ENCODE measurements around the gene PSMD13.

Gene PSMD13

DNA sequence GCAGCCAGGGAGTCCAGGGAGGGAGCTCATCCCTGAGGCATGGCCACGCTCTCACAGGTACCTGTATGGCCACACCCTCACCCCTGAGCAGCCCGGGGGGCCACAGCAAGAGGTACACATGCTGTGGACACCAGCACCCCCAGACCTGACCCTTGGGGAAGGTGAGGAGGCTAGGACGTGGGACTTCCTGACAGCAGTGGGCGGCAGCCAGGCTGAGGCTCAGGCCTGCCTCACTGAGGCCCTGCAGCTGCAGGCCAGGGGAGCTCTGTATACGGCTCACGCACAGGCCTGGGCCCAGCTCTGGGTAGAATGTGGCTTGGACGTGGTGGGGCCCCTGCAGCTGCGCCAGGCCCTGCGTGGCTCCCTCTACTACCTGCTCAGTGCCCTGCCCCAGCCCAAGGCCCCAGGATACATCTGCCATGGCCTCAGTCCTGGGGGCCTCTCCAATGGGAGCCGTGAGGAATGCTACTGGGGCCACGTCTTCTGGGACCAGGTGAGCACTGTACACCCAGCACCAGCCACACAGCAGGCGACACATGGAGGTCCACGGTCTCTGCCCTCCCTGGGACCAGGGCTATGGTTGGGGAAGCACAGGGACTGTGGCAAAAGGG is 54.0 kb downstream of the PSMD13 start:
- DNase-seq: peak; percentile 10

DNA sequence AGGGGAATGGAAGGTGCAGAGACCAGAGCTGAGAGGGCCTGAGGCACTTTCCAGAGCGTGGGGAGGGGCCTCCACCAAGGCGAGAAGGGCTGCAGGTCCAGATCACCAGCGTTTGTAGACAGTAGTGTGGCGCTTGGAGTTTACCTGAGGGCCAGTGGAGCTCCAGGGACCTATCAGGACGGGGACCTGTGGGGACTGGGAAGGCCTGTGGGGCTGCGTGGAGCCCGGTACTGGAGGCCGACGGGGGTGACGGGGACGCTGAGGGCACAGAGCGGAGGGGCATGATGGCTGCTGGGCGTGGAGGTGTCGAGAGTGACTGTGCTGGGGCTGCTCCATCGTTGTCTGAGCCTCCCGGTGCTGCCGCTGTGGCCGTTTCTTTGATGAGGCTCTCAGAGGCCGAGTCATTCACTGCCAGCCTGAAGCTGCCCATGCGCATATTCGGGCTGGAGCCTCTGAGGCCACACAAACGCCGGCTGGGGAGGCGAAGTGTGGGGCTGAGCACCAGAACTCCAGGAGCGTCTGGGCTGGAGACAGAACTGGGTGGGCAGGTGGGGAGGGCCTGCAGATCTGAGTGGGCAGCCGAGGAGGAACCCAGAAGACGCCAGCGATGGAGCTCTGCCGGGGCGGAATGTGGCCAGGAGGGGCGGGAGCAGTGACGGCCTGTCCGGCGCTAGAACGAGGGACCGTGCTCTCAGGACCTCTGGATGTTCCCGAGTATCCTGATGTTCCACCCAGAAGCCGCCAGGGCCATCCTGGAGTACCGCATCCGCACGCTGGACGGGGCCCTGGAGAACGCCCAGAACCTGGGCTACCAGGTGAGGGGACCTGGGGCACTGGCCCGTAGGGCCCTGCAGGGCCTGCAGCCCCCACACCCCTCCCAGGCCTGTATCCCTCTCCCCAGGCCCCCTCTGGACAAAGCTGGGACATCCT is 54.8 kb downstream of the PSMD13 start:
- peak; percentile 14 for DNase-seq

DNA sequence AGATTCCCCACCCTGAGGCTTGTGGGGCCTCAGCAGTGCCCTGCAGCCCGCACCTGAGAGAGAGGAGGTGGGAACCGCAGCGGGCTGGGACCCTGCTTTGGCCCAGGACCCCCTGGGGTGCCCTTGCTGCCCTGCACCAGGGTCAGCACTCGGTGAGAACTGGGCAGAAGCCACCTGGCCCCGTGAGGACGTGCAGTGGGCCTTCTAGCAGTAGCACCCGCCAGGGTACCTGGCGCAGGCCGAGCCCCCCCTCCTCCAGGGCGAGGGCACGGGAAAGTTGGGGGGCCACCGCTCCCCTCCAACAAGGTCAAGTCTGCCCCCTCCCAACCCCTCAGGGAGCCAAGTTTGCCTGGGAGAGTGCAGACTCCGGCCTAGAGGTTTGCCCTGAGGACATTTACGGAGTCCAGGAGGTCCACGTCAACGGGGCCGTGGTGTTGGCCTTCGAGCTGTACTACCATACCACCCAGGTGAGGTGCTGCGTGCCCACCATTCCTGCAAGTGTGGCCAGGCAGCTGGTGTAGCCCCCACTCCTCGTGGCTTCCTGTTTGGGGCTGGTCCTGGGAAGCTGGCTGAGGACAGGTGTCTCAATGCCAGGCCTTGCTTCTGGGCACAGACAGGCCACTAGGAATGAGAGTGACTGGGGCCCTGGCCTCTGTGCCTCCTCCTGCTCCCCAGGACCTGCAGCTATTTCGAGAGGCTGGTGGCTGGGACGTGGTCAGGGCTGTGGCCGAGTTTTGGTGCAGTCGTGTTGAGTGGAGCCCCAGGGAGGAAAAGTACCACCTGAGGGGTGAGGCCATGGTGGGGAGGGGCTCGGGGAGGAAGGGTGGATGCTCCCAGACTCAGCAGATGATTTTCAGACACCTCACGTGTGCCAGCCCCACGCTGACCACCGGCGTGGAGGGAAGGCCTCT is 55.7 kb downstream of the PSMD13 start:
- DNase-seq: peak; percentile 9

DNA sequence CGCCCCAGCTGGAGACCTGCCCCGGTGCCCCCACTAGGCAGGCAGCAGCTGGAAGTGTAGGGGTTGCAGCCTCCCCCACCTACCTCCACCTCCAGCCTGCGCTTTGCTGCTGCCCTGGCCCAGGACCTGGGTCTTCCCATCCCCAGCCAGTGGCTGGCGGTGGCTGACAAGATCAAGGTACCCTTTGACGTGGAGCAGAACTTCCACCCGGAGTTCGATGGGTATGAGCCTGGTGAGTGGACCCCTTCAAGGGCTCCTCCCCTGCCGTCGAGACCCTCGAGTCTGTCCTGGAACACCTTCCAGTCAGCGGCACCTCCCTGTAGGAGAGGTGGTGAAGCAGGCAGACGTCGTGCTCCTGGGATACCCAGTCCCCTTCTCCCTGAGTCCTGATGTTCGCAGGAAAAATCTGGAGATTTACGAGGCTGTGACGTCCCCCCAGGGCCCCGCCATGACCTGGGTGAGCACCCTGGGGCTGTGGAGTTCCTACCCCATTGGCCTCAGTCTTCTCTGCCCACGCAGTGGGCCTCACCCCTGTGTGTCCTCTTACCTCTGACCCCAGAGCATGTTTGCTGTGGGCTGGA is 56.6 kb downstream of the PSMD13 start:
- peak; percentile 8 for DNase-seq

DNA sequence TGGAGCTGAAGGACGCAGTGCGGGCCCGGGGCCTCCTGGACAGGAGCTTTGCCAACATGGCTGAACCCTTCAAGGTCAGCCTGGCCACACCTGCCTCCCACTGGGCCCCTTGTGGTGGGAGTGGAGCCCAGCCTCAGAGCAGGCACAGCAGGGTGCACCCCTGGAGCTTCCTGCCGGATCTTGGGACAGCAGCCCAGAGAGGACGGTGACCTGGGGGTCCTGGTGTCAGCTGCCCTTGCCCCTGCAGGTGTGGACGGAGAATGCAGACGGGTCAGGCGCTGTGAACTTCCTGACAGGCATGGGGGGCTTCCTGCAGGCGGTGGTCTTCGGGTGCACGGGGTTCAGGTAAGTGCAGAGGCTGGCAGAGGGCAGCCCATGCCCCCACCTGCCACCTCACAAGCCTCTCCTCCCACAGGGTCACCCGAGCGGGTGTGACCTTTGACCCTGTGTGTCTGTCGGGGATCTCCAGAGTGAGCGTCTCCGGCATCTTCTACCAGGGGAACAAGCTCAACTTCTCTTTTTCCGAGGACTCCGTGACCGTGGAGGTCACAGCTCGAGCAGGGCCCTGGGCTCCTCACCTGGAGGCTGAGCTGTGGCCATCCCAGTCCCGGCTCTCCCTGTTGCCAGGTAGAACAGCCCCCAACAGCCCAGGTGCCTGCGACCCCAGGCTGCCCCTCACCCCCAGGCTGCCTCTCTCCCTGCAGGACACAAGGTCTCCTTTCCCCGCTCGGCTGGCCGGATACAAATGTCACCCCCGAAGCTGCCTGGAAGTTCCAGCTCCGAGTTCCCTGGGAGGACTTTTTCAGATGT is 57.3 kb downstream of the PSMD13 start:
- DNase-seq: peak; percentile 10

DNA sequence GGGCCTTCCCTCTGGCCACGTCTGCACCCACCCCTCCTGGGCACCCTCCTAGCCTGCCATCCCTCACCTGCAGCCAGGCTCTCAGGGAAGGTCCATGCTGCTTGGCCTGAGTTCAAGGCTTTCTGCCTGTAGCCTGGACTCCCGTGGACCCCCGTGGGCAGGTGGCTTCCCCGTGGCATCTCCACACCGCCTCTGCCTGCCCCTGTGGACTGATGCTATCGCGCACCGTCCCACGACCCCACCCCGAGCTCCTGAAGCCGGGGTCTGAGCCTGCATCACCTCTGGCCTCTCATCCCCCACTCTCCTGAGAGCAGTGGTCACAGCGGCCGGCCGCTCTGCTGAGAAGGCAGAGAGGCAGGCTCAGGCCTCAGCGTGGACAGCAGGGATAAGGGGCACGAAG is 58.0 kb downstream of the PSMD13 start:
- DNase-seq: peak; percentile 8

DNA sequence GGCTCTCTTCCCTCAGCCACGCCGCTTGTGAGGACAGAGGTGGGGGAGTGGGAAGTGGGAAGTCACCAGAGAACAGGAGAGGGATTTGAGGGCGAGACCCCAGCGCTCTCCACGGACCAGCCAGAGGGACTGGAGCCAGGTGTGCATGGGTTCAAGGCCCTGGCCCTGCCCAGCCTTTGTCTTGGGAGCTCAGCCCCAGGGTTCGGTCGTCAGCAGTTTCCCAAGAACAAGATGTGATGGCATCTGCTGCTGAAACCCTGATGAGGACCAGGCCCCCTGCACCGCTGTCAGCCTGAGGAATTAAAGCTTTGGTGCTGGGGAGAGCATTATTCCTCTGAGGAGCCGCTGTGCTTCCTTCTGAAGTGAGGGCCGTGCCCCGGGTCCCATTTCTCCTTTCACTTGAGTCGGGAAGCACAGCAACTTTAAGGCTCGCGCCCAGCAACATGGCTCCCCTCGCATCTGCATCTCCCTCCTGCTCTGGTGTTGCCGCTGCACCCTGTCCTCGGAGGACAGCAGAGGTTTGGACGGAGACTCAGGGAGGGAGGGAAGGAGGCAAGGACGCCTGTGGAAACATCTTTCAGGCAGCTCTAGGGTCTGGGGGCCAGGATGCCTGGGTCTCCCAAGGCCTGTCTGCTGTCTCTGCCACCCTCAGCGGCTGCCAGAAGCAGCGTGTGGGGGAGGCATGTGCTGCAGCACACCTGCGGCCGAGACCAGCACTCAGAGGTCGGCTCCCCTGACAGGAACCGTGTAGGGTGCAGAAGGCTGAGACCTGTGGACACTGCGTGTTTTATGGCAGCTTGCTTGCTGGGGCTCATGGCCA is 58.8 kb downstream of the PSMD13 start:
- peak; percentile 10 for DNase-seq

DNA sequence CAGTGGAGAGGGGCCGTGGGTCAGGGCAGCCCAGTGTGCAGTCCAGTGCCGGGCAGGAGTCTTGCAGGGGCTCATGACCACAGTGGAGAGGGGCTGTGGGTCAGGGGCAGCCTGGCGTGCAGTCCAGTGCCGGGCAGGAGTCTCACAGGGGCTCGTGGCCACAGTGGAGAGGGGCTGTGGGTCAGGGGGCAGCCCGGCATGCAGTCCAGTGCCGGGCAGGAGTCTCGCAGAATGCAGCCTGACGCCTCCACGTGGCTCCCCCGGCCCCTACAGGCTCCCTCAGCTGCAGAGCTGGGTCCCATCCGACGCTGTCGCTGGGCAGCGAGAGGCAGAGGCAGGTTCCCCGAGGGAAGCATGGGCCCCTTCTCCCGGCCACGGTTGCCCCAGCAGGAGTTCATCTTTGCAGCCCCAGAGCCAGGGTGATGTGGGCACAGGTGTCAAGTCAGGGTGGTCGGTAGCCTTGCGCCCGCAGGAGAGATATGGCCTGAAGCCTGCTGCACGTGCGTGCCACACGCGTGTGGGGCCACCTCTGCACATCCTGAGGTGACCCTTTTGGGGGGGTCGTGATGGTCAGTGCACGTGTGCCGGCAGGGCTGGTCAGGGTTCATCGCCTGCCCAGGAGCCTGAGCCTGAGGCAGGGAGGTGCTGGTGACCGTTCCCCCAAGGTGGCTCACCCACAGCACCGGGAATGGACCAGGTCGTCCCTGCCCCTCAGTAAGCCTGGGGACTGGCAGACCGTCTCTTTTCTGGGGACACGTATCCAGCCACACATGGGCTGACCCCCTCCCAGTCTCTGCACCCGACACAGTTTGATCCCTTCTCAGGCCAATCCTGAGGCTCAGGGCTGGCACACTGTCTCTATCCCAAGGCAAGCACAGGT is 59.6 kb downstream of the PSMD13 start:
- DNase-seq: peak; percentile 8

DNA sequence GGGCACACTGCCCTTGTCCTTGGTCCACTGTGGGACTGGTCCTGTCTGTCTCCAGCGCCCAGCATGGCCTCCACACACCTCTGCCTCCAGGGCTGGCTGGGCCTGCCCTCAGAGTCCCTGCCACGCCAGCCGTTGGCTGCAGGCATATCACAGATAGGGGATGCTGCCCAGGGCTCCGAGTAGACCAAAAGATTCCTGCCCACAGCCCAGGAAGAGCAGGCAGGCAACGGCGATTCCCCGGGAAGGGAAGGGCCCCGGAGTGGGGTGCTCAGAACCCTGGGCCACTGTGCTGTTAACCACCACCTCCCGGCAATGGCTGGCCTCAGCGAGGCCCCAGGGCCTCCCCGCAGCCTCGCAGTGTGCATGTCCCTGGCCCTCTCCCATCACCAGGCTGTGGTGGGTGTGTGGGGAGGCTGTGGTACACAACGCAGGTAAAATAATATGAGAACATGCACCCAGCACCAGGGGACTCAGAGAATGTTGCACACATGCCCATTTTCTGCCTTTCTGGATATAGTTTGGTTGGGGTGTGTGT is 60.3 kb downstream of the PSMD13 start:
- DNase-seq: peak; percentile 10

DNA sequence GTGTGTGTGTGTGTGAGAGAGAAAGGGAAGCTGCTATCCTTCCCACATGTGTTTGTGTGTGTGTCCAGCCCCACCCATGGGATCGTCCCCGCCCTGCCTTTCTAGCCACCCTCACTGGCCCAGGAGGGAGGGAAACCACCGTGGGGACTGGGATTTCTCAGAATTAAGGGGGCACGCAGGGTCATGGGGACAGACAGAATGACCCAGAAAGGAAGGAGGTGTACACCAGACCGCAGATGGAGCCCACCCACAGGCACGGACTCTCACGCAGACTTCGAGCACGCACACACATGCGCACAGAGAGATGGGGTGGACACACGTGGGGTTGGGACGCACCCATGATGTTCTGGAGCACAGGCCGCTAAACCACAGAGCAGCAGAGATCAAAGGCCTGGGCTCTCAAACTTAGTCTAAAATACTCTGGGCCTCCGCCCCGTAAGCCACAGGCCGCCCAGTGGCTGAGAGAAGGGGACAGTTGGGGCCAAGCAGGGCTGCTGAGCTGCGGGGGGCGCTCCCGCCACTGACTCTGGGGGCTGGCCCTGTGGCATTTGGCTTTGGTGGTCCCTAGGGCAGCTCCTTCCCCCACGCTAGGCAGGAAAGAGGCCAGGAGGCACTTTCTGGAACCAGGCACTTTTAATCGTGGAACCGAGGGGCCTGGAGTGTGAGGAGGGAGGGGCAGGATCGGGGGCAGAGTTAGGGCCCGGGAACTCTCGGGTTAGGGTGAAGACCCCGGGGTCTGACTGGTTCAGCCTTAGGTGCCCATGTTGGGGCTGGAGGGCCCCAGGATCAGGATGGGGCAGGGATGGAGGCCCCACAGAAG is 61.0 kb downstream of the PSMD13 start:
- DNase-seq: peak; percentile 15

DNA sequence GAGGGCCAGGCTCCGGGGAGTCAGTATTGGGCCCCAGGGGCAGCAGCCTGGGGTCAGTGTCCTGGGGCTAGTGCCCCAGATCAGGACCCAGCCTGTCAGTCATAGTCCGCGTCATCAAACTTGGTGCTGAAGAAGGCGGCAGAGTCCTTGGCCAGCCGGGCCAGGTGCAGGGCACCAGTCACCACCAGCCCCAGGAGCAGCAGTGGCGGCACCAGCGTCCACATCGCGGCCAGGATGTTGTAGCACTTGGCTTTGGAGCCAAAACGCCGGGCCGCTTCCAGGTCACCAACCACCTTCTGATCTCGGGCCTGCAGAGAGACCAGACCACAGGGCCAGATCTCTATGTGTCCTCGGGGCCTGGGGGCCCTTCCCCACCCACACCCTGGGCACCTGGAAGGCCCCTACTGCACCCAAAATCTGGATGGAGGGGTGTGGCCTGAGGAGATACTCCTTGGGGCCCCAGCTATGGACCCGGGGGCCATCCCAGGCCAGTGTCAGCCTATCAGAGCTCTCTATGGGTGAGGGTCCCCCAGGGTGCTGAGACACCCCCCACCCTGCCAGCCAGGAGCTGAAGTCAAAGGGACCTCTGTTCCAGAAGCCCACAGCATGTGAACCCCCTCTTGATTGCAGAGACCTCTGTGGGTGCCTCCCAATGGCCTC is 61.8 kb downstream of the PSMD13 start:
- peak; percentile 9 for DNase-seq

DNA sequence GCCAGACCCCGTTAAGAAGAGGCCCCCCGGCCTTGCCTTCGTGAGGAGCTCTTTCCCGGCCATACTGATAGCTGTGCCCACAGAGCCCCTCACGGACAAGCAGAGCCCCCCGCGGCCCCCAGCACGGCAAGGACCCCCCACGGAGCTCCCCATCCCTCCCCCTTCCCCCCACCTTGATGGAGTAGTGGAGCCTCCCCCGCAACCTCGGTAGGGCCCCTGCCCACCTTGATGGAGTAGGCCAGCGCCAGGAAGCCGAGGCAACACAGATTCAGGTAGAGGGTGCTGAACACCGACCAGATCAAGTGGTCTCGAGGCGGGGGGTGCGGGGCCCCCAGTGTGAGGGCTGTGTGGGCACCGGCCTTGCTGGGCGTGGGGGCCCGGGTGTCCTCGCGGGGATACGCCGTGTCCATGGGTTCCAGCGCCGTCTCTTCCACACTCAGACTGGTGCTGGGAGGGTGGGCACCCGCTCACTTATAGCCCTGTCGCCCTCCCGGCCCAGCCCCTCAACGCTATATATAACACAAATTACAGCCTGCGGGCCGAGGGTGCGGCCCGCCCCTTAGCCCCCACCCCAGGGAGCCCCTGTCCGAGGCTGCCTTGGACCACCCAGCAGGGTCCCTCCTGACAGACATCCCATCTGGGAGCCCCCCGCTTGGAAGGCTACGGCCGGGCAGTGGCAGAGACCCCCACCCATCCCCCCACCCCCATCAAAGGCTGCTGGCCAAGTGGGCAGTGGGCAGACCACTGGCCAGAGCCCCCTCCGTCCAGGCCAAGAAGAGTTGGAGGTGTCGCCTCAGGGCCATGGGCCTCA is 62.5 kb downstream of the PSMD13 start, which contains the start of gene IFITM5:
Gene IFITM5, minus strand, starts transcription at position 446 of the 811 bp plus-strand sequence. Its CDS starts 36 bp downstream, at position 410.
- peak; percentile 10 for DNase-seq

DNA sequence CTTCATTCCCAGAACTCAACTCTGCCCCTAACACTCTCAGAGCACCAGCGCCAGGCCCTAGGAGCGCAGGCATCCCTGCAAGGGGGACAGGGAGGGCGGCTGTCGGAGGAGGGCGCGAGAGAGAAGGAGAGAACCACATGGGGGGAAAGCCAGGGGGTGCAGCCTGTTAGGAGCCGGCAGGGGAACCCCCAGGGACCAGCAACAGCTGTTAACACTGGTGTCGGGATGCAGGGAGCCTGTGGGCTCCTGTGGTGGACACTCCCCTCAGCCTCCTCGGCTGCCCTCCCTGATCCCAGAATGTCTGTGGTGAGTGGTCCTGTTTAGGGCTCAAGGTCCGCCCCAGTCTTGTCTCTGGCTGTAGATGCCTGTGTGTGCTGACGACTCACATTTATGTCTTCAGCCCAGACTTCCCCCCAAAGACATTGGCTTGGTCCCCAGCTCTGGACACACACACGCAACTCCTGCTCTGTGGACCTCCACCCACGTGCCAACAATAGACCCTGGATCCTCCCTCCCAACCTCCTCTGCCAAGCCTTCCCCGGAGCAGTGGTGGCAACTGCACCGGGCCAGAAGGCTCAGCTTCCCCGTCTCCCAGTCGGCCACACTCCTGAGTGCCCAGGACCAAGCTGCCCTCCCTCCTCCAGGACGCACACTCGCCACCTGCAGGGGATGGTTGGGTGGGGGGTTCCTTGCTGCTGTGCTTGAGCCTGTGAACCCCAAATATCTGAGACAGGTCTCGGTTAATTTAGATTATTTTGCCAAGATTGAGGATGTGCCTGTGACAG is 63.4 kb downstream of the PSMD13 start:
- DNase-seq: no peak

Measured in activated naive CD4-positive, alpha-beta T cell treated with anti-CD3 and anti-CD28 coated beads, Interleukin-2, amount 50 U/mL, for 16 hours (primary cell).